Measurements from ENCODE around the gene ANKRD13B.

DNA sequence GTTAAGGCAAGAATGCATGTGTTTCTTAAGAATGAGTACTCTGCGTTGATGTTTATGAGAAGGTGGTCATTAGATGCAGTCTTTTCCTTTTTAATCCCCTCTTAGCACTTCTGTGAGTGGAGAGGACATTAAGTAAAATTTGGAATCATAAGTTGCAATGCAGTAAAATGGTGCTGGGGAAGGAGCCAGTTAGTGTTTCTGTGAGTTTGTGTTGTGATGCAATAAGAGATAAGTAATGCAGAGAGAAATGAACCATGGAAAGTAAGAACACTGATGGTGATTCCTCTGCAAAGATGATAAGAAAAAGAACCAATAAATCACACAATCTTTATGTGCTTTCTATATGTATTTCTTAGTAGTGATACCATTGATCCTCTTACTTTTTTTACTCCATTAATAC lies 46.1 kb upstream of the ANKRD13B start:
- no peak for TF ChIP-seq MAX (IDR thresholded peaks at IDR 0.05)
- TF ChIP-seq YY1 (IDR thresholded peaks at IDR 0.05; ENCODE audit: low read depth), result no peak
- TF ChIP-seq EP300 (IDR thresholded peaks at IDR 0.05; ENCODE audit: borderline replicate concordance), result no peak

Measured in Ishikawa (cell line).